HG03521 (cell line): Measurements from ENCODE around the gene RAPGEF5.

Experiments used
- ATAC-seq: cut with Tn5 transposase; IDR thresholded peaks from one replicate; pipeline ENCODE4 v1.9.1; 2021; ENCODE audit warnings: mild to moderate bottlenecking, moderate library complexity; ENCODE audit not compliant: unreplicated experiment

RAPGEF5 gene

GRCh38 chr7:22167482-22167881 lies 189.5 kb downstream of the RAPGEF5 start:
- ATAC-seq: no peak

GRCh38 chr7:22166928-22167327 lies 190.0 kb downstream of the RAPGEF5 start:
- ATAC-seq: no peak

GRCh38 chr7:22159341-22159740 lies 197.6 kb downstream of the RAPGEF5 start:
- ATAC-seq: no peak

- ATAC-seq: no peak
These were observed 199.4 kb downstream of the RAPGEF5 start for GRCh38 chr7:22157552-22157951.

GRCh38 chr7:22156205-22156604 lies 200.7 kb downstream of the RAPGEF5 start:
- ATAC-seq: no peak

- no peak for ATAC-seq
These were observed 202.8 kb downstream of the RAPGEF5 start for GRCh38 chr7:22154143-22154529.

GRCh38 chr7:22153432-22154142 lies 203.4 kb downstream of the RAPGEF5 start:
- no peak for ATAC-seq

GRCh38 chr7:22152690-22153089 lies 204.3 kb downstream of the RAPGEF5 start:
- ATAC-seq: no peak

GRCh38 chr7:22151901-22152300 lies 205.1 kb downstream of the RAPGEF5 start:
- ATAC-seq: no peak

GRCh38 chr7:22150221-22150620 lies 206.7 kb downstream of the RAPGEF5 start:
- no peak for ATAC-seq

GRCh38 chr7:22147868-22148267 lies 209.1 kb downstream of the RAPGEF5 start:
- ATAC-seq: no peak

- no peak for ATAC-seq
These were observed 209.9 kb downstream of the RAPGEF5 start for GRCh38 chr7:22146961-22147512.

GRCh38 chr7:22144950-22145349 lies 212.0 kb downstream of the RAPGEF5 start:
- ATAC-seq: no peak

- ATAC-seq: no peak
These were observed 213.5 kb downstream of the RAPGEF5 start for GRCh38 chr7:22143491-22143890.

- ATAC-seq: no peak
These were observed 214.4 kb downstream of the RAPGEF5 start for GRCh38 chr7:22142572-22142971.

- no peak for ATAC-seq
These were observed 215.6 kb downstream of the RAPGEF5 start for GRCh38 chr7:22141355-22141754.

GRCh38 chr7:22140578-22140977 lies 216.4 kb downstream of the RAPGEF5 start:
- ATAC-seq: no peak

- no peak for ATAC-seq
These were observed 218.1 kb downstream of the RAPGEF5 start for GRCh38 chr7:22138886-22139285.

GRCh38 chr7:22138106-22138505 lies 218.8 kb downstream of the RAPGEF5 start:
- no peak for ATAC-seq

GRCh38 chr7:22137466-22137865 lies 219.5 kb downstream of the RAPGEF5 start:
- ATAC-seq: no peak

GRCh38 chr7:22137026-22137425 lies 219.9 kb downstream of the RAPGEF5 start:
- ATAC-seq: no peak

- no peak for ATAC-seq
These were observed 227.0 kb downstream of the RAPGEF5 start for GRCh38 chr7:22129819-22130580.
